Tibial nerve (tissue), 3 donors: ENCODE measurements around the gene FAM184A.

Source experiments
- EP300 ChIP-seq, 2 donors: sonication (generic); formaldehyde crosslinking; IDR thresholded peaks; one replicate each; pipeline ENCODE4 v1.6.1; 2017; ENCODE audit warnings: antibody characterized with exemption in 2 of 2, mild to moderate bottlenecking in 1 of 2
- POLR2A ChIP-seq, 2 donors: fragments of 450-650 bp; IDR thresholded peaks; one replicate each; pipeline ENCODE4 v1.6.1; 2017; ENCODE audit warnings: antibody characterized with exemption in 2 of 2, mild to moderate bottlenecking in 2 of 2, moderate library complexity in 2 of 2

- TF ChIP-seq EP300 (IDR thresholded peaks at IDR 0.05) (no peak), POLR2A (IDR thresholded peaks at IDR 0.05) (no peak)
Observed at GRCh38 chr6:119126826-119127225, 48.4 kb upstream of the FAM184A start.
